Kidney (tissue), 14 donors: Measurements from ENCODE around the gene NFAM1. TPM values are rescaled to one million over a fixed set of nuclear protein-coding genes. Genes with fewer than 3 reads are reported as not detected.

Experiments
- DNase-seq, 5 donors: peaks; one replicate each; pipeline ENCODE4 v3.0.0-alpha.2; 2013 to 2020
- FAIRE-seq: peaks from 2 replicates; lab custom pipeline; 2012; peaks lifted over from hg19 to GRCh38; lab: Jason Lieb, UNC
- H3K27ac ChIP-seq, 2 donors: one replicate each; pipeline ENCODE4 v1.7.0; 2013; ENCODE audit warnings: low read depth in 2 of 2, low read length in 2 of 2, inconsistent platforms in 1 of 2
- H3K27me3 ChIP-seq: one replicate; pipeline ENCODE4 v1.7.1; 2013; ENCODE audit warnings: low read length, inconsistent platforms; ENCODE audit not compliant: control insufficient read depth, insufficient read depth
- H3K36me3 ChIP-seq, 3 donors: one replicate each; pipeline versions ENCODE4 v1.7.0 to v1.7.1; 2013; ENCODE audit warnings: low read length in 3 of 3, control low read depth in 1 of 3, inconsistent platforms in 1 of 3; ENCODE audit not compliant: insufficient read depth in 3 of 3, control insufficient read depth in 2 of 3
- H3K4me1 ChIP-seq, 3 donors: one replicate each; pipeline versions ENCODE4 v1.7.0 to v1.7.1; 2013; ENCODE audit warnings: low read length in 3 of 3, inconsistent platforms in 1 of 3, low read depth in 1 of 3; ENCODE audit not compliant: control insufficient read depth in 2 of 3, insufficient read depth in 2 of 3
- H3K4me3 ChIP-seq, 3 donors: one replicate each; pipeline versions ENCODE4 v1.7.0 to v1.8.1; 2013; ENCODE audit warnings: low read length in 3 of 3, control low read depth in 1 of 3, inconsistent platforms in 1 of 3
- H3K9ac ChIP-seq, 3 donors: one replicate each; pipeline versions ENCODE4 v1.7.0 to v1.7.1; 2013; ENCODE audit warnings: low read length in 3 of 3, control low read depth in 1 of 3, inconsistent platforms in 1 of 3
- H3K9me3 ChIP-seq, 3 donors: one replicate each; pipeline versions ENCODE4 v1.7.0 to v1.7.1; 2013; ENCODE audit warnings: low read length in 3 of 3, control low read depth in 1 of 3, inconsistent platforms in 1 of 3; ENCODE audit not compliant: control insufficient read depth in 2 of 3, insufficient read depth in 1 of 3
- intact Hi-C: fragments of 100-400 bp; cut with DNase I; formaldehyde crosslinking; loops from one replicate; pipeline ENCODE4 v1.11.1; 2022
- polyA plus RNA-seq: library from polyadenylated mRNA; stranded (reverse); fragments of 350-450 nt; fragmentation: Illumina TruSeq; extraction: RNeasy Lipid Tissue Mini Kit (QIAGEN cat#74804); gene quantifications from one replicate; pipeline ENCODE4 v1.2.3, GENCODE V29; 2014; ENCODE audit warnings: low read depth, low replicate concordance; ENCODE audit not compliant: insufficient read depth
- total RNA-seq: library from RNA; stranded (reverse); fragmentation: NEBNext Ultra II Directional; extraction: Animal tissue kit (Norgen Biotek cat#: 25700); gene quantifications from one replicate; pipeline ENCODE4 v1.2.1, GENCODE V29; 2021
- TF ChIP-seq, protein P1 (sequence below): IDR thresholded peaks from 3 replicates; pipeline ENCODE4 v1.5.1; 2012; ENCODE audit warnings: mild to moderate bottlenecking, moderate library complexity, borderline replicate concordance; ENCODE audit not compliant: insufficient read depth; ENCODE audit errors: extremely low read depth
- donor health status: control.
- donor health status: control.
- donor health status: control.
- donor health status: control.
- donor health status: control.
- donor health status: DM: yes; HTN: yes; CAD: no.
- donor health status: Normal renal cell carcinoma (clear cell type).

Gene NFAM1
- total and polyA plus RNA-seq, 2 donors from 2014 or later, result 0.60 to 7.9 TPM

DNA sequence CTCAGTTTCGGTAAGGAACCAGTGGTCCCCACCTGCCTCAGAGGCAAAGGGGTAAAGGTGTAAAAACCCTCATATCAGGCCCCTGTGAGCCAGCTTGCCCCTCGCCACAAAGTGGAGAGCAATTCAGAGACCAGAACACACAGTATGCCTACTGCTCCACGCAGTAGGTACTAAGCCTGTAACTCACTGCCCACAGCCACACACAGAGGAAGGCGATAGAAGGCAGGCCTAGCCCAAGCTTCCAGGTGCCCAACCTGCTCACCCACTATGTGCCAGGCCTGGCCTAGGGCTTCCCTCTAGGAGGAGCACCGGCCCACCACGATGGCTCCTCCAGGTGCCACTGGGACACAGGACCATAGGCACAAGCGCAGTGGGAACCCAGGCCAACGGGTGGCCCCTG is 98.7 kb downstream of the NFAM1 start:
- H3K4me1 ChIP-seq, result no peaks in the 10 kb centered on the region
- no peak for DNase-seq
- H3K27ac ChIP-seq, result no peak overlapping the region
- no peaks in the 10 kb centered on the region for H3K9me3 ChIP-seq
- no peak overlapping the region for H3K9ac ChIP-seq
- no peaks in the 10 kb centered on the region for H3K27me3 ChIP-seq
- no peak overlapping the region for H3K4me3 ChIP-seq
- no peaks in the 10 kb centered on the region for H3K36me3 ChIP-seq
- TF ChIP-seq, protein P1, sequence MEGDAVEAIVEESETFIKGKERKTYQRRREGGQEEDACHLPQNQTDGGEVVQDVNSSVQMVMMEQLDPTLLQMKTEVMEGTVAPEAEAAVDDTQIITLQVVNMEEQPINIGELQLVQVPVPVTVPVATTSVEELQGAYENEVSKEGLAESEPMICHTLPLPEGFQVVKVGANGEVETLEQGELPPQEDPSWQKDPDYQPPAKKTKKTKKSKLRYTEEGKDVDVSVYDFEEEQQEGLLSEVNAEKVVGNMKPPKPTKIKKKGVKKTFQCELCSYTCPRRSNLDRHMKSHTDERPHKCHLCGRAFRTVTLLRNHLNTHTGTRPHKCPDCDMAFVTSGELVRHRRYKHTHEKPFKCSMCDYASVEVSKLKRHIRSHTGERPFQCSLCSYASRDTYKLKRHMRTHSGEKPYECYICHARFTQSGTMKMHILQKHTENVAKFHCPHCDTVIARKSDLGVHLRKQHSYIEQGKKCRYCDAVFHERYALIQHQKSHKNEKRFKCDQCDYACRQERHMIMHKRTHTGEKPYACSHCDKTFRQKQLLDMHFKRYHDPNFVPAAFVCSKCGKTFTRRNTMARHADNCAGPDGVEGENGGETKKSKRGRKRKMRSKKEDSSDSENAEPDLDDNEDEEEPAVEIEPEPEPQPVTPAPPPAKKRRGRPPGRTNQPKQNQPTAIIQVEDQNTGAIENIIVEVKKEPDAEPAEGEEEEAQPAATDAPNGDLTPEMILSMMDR, result no peak
- no peak for FAIRE-seq
- intact Hi-C loops, result no loop called here

DNA sequence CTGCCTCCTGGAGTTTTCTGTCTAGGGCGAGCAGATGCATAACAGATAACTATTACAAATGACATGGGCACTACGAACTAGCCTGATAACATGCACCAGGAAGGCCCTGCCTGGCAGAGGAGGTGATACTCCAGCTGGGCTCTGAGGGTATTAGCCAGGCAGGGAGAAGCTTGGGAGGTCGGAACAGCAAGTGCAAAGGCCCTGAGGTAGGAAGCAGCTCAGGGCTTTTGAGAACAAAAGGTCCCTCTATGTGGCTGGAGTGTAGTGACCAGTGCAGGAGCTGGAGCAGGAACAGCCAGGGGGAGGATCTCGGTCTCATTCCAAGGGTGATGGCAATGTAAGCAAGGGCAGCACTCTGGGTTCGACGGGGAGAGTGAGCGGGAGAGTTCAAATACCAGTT is 100.1 kb downstream of the NFAM1 start:
- Histone ChIP-seq H3K36me3 (no peaks in the 10 kb centered on the region), H3K27ac (no peak overlapping the region), H3K9me3 (no peaks in the 10 kb centered on the region), H3K4me1 (no peaks in the 10 kb centered on the region), H3K9ac (no peak overlapping the region), H3K4me3 (no peak overlapping the region), H3K27me3 (no peaks in the 10 kb centered on the region)
- DNase-seq (no peak), FAIRE-seq (no peak)
- intact Hi-C loops, result no loop called here
- TF ChIP-seq, protein P1, result no peak

DNA sequence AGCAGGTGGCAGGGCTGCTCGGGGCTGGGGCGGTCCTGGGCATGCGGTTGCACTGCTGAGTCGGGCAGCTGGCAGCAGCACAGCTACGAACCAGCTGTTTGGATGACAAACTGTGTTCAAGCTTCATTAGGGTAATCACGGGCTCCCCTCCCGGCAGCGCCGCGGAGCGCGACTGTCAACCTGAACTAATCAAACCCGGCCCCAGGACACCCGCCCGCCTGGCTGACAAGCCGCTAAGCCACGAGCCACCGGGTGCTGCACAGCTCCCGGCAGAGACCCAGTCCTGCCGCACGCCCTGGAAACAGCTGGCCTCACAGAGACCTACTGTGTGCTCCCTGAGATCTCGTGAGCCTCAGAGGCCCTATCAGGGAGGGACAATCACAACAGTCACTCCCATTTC is 101.2 kb downstream of the NFAM1 start:
- peak in 3 of 5 donors; percentile 65 to 68 (median 68) for DNase-seq

More for the DNA sequence above, 101.2 kb downstream of the NFAM1 start:
- no peaks in the 10 kb centered on the region for H3K4me1 ChIP-seq
- H3K36me3 ChIP-seq, result no peaks in the 10 kb centered on the region
- H3K27ac ChIP-seq, result no peak overlapping the region
- intact Hi-C loops, result no loop called here
- TF ChIP-seq, protein P1, result no peak
- H3K9ac ChIP-seq, result no peak overlapping the region
- FAIRE-seq, result no peak
- no peaks in the 10 kb centered on the region for H3K27me3 ChIP-seq
- H3K4me3 ChIP-seq, result no peak overlapping the region
- H3K9me3 ChIP-seq, result no peaks in the 10 kb centered on the region

Other genes with a start within 250 kb of the NFAM1 start
- gene TCF20, start 161.8 kb downstream of the NFAM1 start, total RNA-seq, result 63.6 TPM
- 6.1 TPM for gene TCF20, start 161.8 kb downstream of the NFAM1 start, polyA plus RNA-seq
- gene RRP7A, start 87.4 kb upstream of the NFAM1 start, total RNA-seq, result 35.2 TPM
- gene RRP7A, start 87.4 kb upstream of the NFAM1 start, polyA plus RNA-seq, result 26.3 TPM
- 3.1 TPM for gene SERHL2, start 121.6 kb upstream of the NFAM1 start, total RNA-seq
- 4.9 TPM for gene SERHL2, start 121.6 kb upstream of the NFAM1 start, polyA plus RNA-seq
- gene POLDIP3, start 182.5 kb upstream of the NFAM1 start, total RNA-seq, result 67.9 TPM
- 44.1 TPM for gene POLDIP3, start 182.5 kb upstream of the NFAM1 start, polyA plus RNA-seq
- gene ATP5MGL, start 208.2 kb upstream of the NFAM1 start, total RNA-seq, result 0.88 TPM
- gene ATP5MGL, start 208.2 kb upstream of the NFAM1 start, polyA plus RNA-seq, result not detected
- gene CYB5R3, start 217.0 kb upstream of the NFAM1 start, total RNA-seq, result 426 TPM
- 287 TPM for gene CYB5R3, start 217.0 kb upstream of the NFAM1 start, polyA plus RNA-seq